PFSK-1 (cell line): ENCODE data around the gene OR1S1.

Source experiments
- FOXP2 ChIP-seq: optimal IDR thresholded peaks from 2 replicates; pipeline ENCODE3; 2011; ENCODE audit warnings: borderline replicate concordance, control low read depth, inconsistent platforms; ENCODE audit not compliant: insufficient read depth; ENCODE audit errors: extremely low read length, extremely low read depth
- POLR2AphosphoS5 ChIP-seq: IDR thresholded peaks from 2 replicates; pipeline ENCODE4 v1.6.1; 2012; ENCODE audit warnings: low read depth, mild to moderate bottlenecking, control low read depth, low read length, moderate library complexity
- REST ChIP-seq, 2 experiments: IDR thresholded peaks; 2 replicates each; pipeline versions ENCODE4 v1.6.1 to v1.8.0; 2011 to 2012; ENCODE audit warnings: low read depth in 2 of 2, low read length in 2 of 2, control low read depth in 1 of 2, inconsistent platforms in 1 of 2, mild to moderate bottlenecking in 1 of 2, moderate library complexity in 1 of 2; ENCODE audit not compliant: insufficient read depth in 1 of 2
- SIN3A ChIP-seq: IDR thresholded peaks from 2 replicates; pipeline ENCODE4 v1.6.1; 2012; ENCODE audit warnings: mild to moderate bottlenecking, low read length, moderate library complexity, borderline replicate concordance; ENCODE audit not compliant: insufficient read depth
- TAF1 ChIP-seq: IDR thresholded peaks from 2 replicates; pipeline ENCODE4 v1.6.1; 2012; ENCODE audit warnings: low read length, control low read depth, borderline replicate concordance; ENCODE audit not compliant: insufficient read depth

Gene OR1S1

GRCh38 chr11:58227956-58228615 lies 15.6 kb downstream of the OR1S1 start:
- no peak for TF ChIP-seq TAF1
- TF ChIP-seq POLR2AphosphoS5: no peak
- no peak for TF ChIP-seq REST (IDR thresholded peaks at IDR 0.05; ENCODE audit: insufficient read depth in 1 of 2, low read depth in 2 of 2, low read length in 2 of 2)
- TF ChIP-seq FOXP2: no peak

GRCh38 chr11:58243954-58244353 lies 31.4 kb downstream of the OR1S1 start:
- TF ChIP-seq REST (IDR thresholded peaks at IDR 0.05; ENCODE audit: insufficient read depth in 1 of 2, low read depth in 2 of 2, low read length in 2 of 2): no peak
- no peak for TF ChIP-seq TAF1
- no peak for TF ChIP-seq POLR2AphosphoS5
- no peak for TF ChIP-seq SIN3A
- no peak for TF ChIP-seq FOXP2

DNA sequence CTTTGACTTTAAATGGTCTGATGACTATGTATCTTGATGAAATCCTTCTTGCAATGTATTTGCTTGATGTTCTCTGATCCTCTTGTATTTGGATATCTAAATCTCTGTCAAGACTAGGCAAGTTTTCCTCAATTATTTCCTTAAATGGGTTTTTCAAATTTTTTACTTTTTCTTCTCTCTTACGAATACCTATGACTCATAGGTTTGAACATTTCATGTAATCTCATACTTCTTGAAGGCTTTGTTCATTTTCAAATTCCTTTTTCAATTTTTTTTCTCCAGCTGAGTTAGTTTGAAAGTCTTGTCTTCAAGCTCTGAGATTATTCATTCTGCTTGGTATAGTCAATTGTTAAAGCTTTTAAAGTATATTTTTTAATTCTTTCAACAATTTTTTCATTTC lies 42.4 kb downstream of the OR1S1 start:
- TF ChIP-seq REST (IDR thresholded peaks at IDR 0.05; ENCODE audit: insufficient read depth in 1 of 2, low read depth in 2 of 2, low read length in 2 of 2) (no peak), TAF1 (no peak), POLR2AphosphoS5 (no peak), SIN3A (no peak), FOXP2 (no peak)

DNA sequence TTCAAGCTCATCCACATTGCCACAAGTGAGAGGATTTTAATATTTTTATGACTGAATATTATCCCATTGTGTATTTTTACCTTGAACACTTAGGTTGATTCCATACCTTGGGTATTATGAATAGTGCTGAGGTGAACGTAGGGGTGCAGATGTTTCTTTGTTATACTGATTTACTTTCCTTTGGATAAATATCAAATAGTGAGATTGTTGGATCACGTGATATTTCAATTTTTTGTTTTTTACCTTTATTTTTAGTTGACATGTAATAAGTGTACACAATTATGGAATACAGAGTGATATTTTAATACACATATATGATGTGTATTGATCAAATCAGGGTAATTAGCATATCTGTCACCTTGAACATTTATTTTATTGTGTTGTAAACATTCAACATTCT lies 47.5 kb downstream of the OR1S1 start:
- no peak for TF ChIP-seq POLR2AphosphoS5
- TF ChIP-seq FOXP2: no peak
- TF ChIP-seq REST (IDR thresholded peaks at IDR 0.05; ENCODE audit: insufficient read depth in 1 of 2, low read depth in 2 of 2, low read length in 2 of 2): no peak
- no peak for TF ChIP-seq TAF1
- no peak for TF ChIP-seq SIN3A
